Mesothelial cell of epicardium (in vitro differentiated cells): Measurements from ENCODE around the gene PRSS3. TPM values are rescaled to one million over a fixed set of nuclear protein-coding genes. Genes with fewer than 3 reads are reported as not detected.
"Not testable (repeated sequence)": the region's sequence is repeated elsewhere in the genome, so short reads cannot be mapped to it uniquely, and the experiment has no call there.

ENCODE experiments used
- DNase-seq, 2 experiments: peaks; one replicate each; pipeline ENCODE4 v3.0.0; 2021; ENCODE audit warnings: low spot score in 2 of 2; ENCODE audit not compliant: unreplicated experiment in 2 of 2
- H3K27ac Mint-ChIP-seq: 2 replicates; pipeline ENCODE4 v1.8.0; 2021; ENCODE audit warnings: mixed read lengths
- H3K27me3 Mint-ChIP-seq: 2 replicates; pipeline ENCODE4 v1.8.0; 2021; ENCODE audit warnings: low read depth, mixed read lengths
- H3K36me3 Mint-ChIP-seq: 2 replicates; pipeline ENCODE4 v1.8.0; 2021; ENCODE audit warnings: mixed read lengths
- H3K4me1 Mint-ChIP-seq: 2 replicates; pipeline ENCODE4 v1.8.0; 2021; ENCODE audit warnings: mixed read lengths
- H3K4me3 Mint-ChIP-seq: 2 replicates; pipeline ENCODE4 v1.8.0; 2021; ENCODE audit warnings: mild to moderate bottlenecking, moderate library complexity, mixed read lengths
- H3K9me3 Mint-ChIP-seq: 2 replicates; pipeline ENCODE4 v1.8.0; 2021; ENCODE audit warnings: mixed read lengths
- CTCF ChIP-seq: fragments of 200-600 bp; sonication (generic); IDR thresholded peaks from one replicate; pipeline ENCODE4 v1.5.0; 2021; ENCODE audit warnings: antibody characterized with exemption; ENCODE audit not compliant: unreplicated experiment
- total RNA-seq: library from RNA; stranded (reverse); gene quantifications from 3 replicates; pipeline ENCODE4 v1.2.1, GENCODE V29; 2021

The PRSS3 gene
- total RNA-seq, 1 donor from 2014 or later: not detected

- Mint-ChIP-seq H3K4me1 (peaks cover 24% of the 10 kb centered on the region), H3K9me3 (no peaks in the 10 kb centered on the region), H3K36me3 (no peaks in the 10 kb centered on the region), H3K27ac (peak overlapping the region; percentile 78), H3K4me3 (peak overlapping the region; percentile 85), H3K27me3 (no peaks in the 10 kb centered on the region)
- no peak for TF ChIP-seq CTCF
- DNase-seq: peak; percentile 34 to 71
Observed at GRCh38 chr9:33817327-33818166, 22.2 kb downstream of the PRSS3 start.

GRCh38 chr9:33818167-33818846 is 22.9 kb downstream of the PRSS3 start:
- no peaks in the 10 kb centered on the region for H3K36me3 Mint-ChIP-seq
- peak overlapping the region; percentile 89 for H3K27ac Mint-ChIP-seq
- no peaks in the 10 kb centered on the region for H3K27me3 Mint-ChIP-seq
- peak overlapping the region; percentile 85 for H3K4me3 Mint-ChIP-seq
- peaks cover 24% of the 10 kb centered on the region for H3K4me1 Mint-ChIP-seq
- H3K9me3 Mint-ChIP-seq: no peaks in the 10 kb centered on the region
- TF ChIP-seq CTCF: no peak
- DNase-seq: no peak

- Mint-ChIP-seq H3K36me3 (peaks cover 3% of the 10 kb centered on the region), H3K27ac (peak overlapping the region; percentile 89), H3K4me3 (peak overlapping the region; percentile 85), H3K4me1 (peaks cover 22% of the 10 kb centered on the region), H3K9me3 (no peaks in the 10 kb centered on the region), H3K27me3 (no peaks in the 10 kb centered on the region)
- no peak for TF ChIP-seq CTCF
- DNase-seq: no peak
Observed at GRCh38 chr9:33818847-33819500, 23.6 kb downstream of the PRSS3 start.

DNA sequence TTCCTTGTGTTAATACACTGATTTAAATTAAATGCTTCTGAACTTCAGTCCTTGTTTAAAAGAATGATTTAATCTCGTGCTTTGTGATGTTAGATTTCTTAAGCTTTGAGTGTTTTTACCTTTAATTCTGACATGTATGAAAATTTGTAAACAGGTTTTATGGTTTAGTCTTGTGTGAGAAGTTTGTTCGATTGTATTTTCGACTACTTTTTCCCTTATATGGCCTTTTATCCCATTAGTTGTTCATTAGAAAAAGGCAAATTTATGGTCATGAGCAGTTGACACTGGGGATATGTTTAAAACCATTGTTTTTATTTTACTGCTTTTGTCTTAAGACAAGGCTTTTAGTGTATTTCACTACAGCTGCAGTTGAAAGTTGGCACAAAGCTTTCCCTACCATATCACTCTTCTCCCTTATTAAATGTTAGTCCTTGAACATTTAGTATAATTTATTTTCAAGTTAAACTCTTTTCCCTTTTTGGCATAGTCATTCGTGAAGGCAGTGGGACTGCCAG is 24.9 kb downstream of the PRSS3 start:
- Mint-ChIP-seq H3K27me3 (no peaks in the 10 kb centered on the region), H3K36me3 (peaks cover 6% of the 10 kb centered on the region), H3K27ac (peak overlapping the region; percentile 86), H3K4me3 (peak overlapping the region; percentile 85), H3K9me3 (no peaks in the 10 kb centered on the region), H3K4me1 (peaks cover 22% of the 10 kb centered on the region)
- TF ChIP-seq CTCF: no peak
- DNase-seq: no peak

DNA sequence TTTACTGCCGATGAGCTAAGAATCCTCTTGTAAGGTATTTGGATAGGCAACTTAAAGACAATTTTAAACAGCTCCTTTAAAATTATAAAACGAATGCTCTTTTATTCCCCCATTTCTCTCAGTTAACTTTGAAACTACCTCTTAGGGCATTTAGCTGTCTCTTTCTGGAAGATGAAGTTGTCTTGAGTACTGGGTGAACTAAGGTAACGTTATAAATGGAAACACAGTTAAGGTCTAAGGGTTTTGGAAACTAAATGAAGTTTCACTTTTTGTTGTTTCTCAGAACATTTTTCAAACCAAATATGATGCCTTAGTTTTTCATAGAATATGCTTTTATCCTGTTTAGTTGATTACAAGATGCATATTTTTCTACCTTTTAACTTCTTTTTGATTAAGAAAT is 28.4 kb downstream of the PRSS3 start:
- no peak overlapping the region for H3K4me3 Mint-ChIP-seq
- H3K9me3 Mint-ChIP-seq: no peaks in the 10 kb centered on the region
- TF ChIP-seq CTCF: no peak

GRCh38 chr9:33827285-33827684 is 31.9 kb downstream of the PRSS3 start:
- not testable (repeated sequence) for H3K27ac Mint-ChIP-seq, H3K4me3 Mint-ChIP-seq, H3K4me1 Mint-ChIP-seq, DNase-seq, H3K27me3 Mint-ChIP-seq, H3K9me3 Mint-ChIP-seq, H3K36me3 Mint-ChIP-seq

More for the DNA sequence above, 28.4 kb downstream of the PRSS3 start:
- no peaks in the 10 kb centered on the region for H3K27me3 Mint-ChIP-seq
- peaks cover 16% of the 10 kb centered on the region for H3K4me1 Mint-ChIP-seq
- peak overlapping the region; percentile 9 for H3K27ac Mint-ChIP-seq
- peaks cover 9% of the 10 kb centered on the region for H3K36me3 Mint-ChIP-seq
- no peak for DNase-seq

DNA sequence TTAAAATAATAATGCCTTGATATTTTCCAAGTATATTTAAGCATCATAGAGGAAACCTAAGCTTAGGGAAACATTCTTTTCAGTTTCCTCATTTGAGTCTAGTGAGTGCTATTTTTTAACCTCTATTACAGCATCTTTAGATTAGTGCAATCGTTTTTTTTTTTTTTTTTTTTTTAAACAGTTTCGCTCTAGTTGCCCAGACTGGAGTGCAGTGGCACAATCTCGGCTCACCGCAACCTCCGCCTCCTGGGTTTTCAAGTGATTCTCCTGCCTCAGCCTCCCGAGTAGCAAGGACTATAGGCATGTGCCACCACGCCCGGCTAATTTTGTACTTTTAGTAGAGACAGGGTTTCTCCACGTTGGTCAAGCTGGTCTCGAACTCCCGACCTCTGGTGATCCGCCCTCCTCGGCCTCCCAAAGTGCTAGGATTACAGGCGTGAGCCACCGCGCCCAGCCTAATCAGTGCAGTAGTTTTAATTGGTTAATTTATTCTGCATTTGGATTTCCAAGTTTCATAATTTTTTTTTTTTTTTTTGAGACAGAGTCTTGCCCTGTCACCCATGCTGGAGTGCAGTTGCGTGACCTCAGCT is 34.4 kb downstream of the PRSS3 start:
- H3K4me3 Mint-ChIP-seq, H3K27me3 Mint-ChIP-seq, DNase-seq, H3K9me3 Mint-ChIP-seq, H3K27ac Mint-ChIP-seq, H3K36me3 Mint-ChIP-seq, H3K4me1 Mint-ChIP-seq: not testable (repeated sequence)
